ENCODE results near the gene CDCP2. TPM values are rescaled to one million over a fixed set of nuclear protein-coding genes. Genes with fewer than 3 reads are reported as not detected.

CDCP2 gene
- total and polyA plus RNA-seq, 2 donors, result not detected

DNA sequence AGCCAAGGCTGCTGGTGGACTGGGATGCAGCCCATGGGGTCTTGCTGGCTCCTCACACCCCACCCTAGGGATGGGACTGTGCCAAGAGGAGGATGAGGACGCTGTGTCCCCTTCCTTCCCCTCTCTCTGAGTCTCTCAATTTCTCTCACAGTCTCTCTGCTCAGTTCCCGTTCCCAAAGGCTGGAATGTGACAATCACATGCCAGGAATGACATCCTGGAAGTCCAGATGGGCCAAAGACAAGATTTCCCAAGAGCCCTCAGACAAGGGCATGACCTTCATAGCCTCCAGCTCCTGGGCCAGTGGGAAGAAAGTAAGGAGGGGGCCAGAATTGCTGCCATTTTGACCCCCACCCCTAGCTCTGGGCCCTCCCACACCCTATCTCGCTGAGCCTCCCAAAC, 7.6 kb upstream of the CDCP2 start:
- 67% methylated on average over 3 of the region's 3 CpGs for WGBS
- DNase-seq (ENCODE audit: extremely low spot score), result no peak
- Histone ChIP-seq H3K4me1 (ENCODE audit: insufficient read depth) (no peaks in the 10 kb centered on the region), H3K4me3 (ENCODE audit: low read depth, low read length) (no peak overlapping the region), H3K27ac (ENCODE audit: low read depth) (no peak overlapping the region), H3K36me3 (ENCODE audit: insufficient read depth) (no peaks in the 10 kb centered on the region)

DNA sequence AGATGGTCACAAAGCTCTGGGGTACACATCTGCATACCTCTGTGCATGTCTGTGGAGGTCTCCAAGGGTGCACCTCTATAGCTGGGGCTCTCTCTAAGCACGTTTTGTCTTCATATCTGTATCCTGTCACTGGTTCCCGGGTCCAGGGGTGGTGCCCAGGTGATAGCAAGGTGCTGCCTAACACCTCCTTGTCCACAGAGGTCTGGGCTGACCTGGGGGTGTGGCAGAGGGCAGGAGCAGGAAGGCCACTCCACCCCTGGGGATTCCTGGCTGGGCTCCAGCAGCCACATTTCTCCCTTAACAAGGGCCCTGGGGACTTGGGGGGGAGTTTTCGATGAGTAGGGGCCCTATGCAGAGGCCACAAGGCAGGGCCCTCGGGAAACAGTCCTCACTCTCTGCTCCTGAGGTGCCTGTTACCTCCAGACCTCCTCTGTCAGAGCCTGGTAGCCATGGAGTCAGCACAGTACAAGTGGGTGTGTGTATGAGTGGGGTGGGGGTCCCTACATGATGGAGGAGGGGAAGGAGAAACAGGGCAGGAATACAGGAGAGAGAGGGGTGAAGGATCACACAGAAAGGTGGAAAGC, 7.0 kb upstream of the CDCP2 start:
- Histone ChIP-seq H3K4me1 (ENCODE audit: insufficient read depth) (no peaks in the 10 kb centered on the region), H3K36me3 (ENCODE audit: insufficient read depth) (no peaks in the 10 kb centered on the region), H3K4me3 (ENCODE audit: low read depth, low read length) (no peak overlapping the region), H3K27ac (ENCODE audit: low read depth) (no peak overlapping the region)
- DNase-seq (ENCODE audit: extremely low spot score), result no peak
- WGBS, result 83% methylated on average over 4 of the region's 4 CpGs

DNA sequence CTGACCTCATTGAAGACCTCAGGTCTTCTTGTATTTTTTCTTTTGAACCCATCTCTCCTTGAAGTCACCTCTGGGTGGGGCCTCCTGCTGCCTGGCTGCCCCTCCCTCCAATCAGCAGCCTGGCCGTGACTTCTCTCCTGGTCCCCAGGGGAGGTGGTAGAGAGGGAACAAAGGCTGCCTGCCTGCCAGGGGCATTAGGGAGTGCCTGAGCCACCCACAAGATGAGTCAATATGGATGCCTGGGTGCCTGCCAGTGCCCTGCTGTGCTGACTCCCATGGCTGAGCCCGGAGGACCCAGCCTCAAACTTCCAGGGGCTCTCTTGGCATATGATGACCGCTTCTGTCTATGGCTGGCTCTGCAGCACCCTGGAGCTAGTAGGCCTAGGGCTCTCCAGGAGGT, 5.3 kb upstream of the CDCP2 start:
- no peak for DNase-seq (ENCODE audit: extremely low spot score)
- no peaks in the 10 kb centered on the region for H3K36me3 ChIP-seq (ENCODE audit: insufficient read depth)
- 97% methylated on average over 3 of the region's 3 CpGs for WGBS

DNA sequence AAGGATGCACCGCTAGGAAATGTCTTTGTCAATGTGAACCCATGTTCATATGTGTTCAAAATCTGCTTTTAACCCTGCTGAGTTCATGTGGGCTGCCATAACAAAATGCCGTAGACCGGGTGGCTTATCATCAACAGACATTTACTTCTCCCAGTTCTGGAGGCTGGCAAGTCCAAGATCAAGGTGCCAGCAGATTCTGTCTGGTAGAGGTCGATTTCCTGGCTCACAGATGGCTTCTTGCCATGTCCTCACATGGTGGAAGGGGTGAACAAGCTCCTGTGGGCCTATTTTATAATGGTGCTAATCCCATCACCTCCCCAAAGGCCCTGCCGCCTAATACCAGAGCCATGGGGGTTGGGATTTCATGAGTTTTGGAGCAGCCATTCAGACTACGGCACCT, 4.6 kb upstream of the CDCP2 start:
- WGBS, result 84% methylated on average over 6 of the region's 6 CpGs

More for the DNA sequence above, 5.3 kb upstream of the CDCP2 start:
- Histone ChIP-seq H3K27ac (ENCODE audit: low read depth) (no peak overlapping the region), H3K4me3 (ENCODE audit: low read depth, low read length) (no peak overlapping the region), H3K4me1 (ENCODE audit: insufficient read depth) (no peaks in the 10 kb centered on the region)

DNA sequence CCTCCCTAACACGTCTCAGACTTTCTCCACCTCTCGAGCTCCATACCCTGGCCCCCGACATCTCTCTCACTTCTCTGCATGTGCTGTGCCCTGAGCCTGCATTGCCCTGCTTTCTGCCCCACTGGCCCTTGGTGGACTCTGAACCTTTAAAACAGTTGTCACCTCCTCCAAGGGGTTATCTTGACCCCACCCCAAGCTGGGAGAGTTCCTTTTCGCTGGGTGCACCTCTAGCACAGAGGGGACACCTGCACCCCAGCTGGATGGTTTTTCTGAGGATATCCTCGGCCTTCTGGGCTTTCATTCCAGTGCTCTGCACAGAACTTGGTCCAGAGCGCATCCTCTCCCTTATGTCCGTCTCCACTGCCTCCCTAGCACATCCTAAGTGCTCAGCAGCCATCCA, 4.2 kb upstream of the CDCP2 start:
- 88% methylated on average over 7 of the region's 7 CpGs for WGBS
- H3K27ac ChIP-seq (ENCODE audit: low read depth), result no peak overlapping the region
- H3K4me1 ChIP-seq (ENCODE audit: insufficient read depth), result no peaks in the 10 kb centered on the region
- no peaks in the 10 kb centered on the region for H3K36me3 ChIP-seq (ENCODE audit: insufficient read depth)
- no peak for DNase-seq (ENCODE audit: extremely low spot score)
- H3K4me3 ChIP-seq (ENCODE audit: low read depth, low read length), result no peak overlapping the region

More for the DNA sequence above, 4.6 kb upstream of the CDCP2 start:
- H3K27ac ChIP-seq (ENCODE audit: low read depth), result no peak overlapping the region
- DNase-seq (ENCODE audit: extremely low spot score), result no peak
- no peak overlapping the region for H3K4me3 ChIP-seq (ENCODE audit: low read depth, low read length)
- H3K36me3 ChIP-seq (ENCODE audit: insufficient read depth), result no peaks in the 10 kb centered on the region
- no peaks in the 10 kb centered on the region for H3K4me1 ChIP-seq (ENCODE audit: insufficient read depth)

DNA sequence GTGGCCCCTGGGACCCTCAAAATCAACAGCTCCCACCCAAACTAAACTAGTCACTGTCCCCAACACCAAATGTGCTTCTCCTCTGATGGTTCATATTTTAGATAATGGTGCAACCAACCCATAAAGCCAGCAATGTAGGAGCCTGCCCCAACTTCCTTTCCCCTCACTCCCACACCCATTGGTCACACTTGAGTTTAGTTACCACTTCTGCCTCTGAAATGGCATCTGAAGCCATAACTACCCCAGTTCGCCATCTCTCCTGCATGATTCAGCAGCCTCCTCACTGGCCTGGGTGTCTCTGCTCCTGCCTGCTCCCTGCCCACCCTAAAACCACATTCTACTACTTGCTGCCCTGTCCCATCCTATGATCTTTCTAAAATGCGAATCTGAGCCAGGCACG, 3.4 kb upstream of the CDCP2 start:
- no peak overlapping the region for H3K27ac ChIP-seq (ENCODE audit: low read depth)
- DNase-seq (ENCODE audit: extremely low spot score), result no peak
- WGBS, result 90% methylated on average over 3 of the region's 3 CpGs
- no peak overlapping the region for H3K4me3 ChIP-seq (ENCODE audit: low read depth, low read length)
- H3K4me1 ChIP-seq (ENCODE audit: insufficient read depth), result no peaks in the 10 kb centered on the region
- no peaks in the 10 kb centered on the region for H3K36me3 ChIP-seq (ENCODE audit: insufficient read depth)

DNA sequence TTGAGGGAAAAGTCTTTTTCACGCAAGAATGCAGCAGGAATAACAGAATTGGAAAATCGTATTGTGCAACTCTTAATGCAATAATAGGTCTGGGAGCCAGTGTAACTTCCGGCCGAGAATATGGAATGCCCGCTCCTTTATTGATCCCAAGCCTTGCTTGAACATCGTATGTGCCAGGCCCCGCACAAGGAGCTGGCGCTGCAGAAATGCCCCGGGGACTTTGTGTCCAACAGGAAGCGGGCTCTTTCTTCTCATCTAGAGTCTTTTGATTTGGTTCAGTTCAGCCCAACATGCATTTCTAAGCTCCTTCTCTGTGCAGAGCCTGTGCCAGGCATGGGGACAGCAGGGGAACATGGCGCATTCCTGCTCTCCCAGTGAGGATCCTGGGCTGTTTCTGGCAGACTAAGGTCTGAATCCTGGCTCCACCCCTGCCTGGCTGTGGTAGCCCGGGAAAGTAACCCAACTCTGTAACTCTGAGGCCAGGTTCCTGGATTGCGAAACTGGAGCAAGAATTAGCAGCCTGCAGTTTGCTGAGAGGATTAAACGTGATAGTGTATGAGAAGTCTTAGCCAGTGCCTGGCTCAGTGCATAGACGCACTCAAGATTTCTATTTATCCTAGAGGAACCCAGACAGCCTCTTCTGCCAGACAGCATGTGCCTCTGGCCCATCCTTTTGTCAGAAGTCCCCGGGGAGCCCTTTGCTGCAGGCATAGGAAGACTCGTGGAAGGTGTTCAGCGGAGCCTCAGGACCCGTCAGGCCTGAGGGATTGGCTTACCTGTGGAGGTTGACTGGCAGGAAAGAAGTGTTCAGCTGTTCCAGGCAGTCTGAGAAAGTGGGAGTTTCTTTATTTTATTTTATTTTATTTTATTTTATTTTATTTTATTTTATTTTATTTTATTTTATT, 987 bp upstream of the CDCP2 start:
- DNase-seq (ENCODE audit: extremely low spot score), result no peak
- no peak overlapping the region for H3K4me3 ChIP-seq (ENCODE audit: low read depth, low read length)
- WGBS, result 52% methylated on average over 19 of the region's 19 CpGs
- H3K27ac ChIP-seq (ENCODE audit: low read depth), result no peak overlapping the region
- no peaks in the 10 kb centered on the region for H3K4me1 ChIP-seq (ENCODE audit: insufficient read depth)
- no peaks in the 10 kb centered on the region for H3K36me3 ChIP-seq (ENCODE audit: insufficient read depth)

DNA sequence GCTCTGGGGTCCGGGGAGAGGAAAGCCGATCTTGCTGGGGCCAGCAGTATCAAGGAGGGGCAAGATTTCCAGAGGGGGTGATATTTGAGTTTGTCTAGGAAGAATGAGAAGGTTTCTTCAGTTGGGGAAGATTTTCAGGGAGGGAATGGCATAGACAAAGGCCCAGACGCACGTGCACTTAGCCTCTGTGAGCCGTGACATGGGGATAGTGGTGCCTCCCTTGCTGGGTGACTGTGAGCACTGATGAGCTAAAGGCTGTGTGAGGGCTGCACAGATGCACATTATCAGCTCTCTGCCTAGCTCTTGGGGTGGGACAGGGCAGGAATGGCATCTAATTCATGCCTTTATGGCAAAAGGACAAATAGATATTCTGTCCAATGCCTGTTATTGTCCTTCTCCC, 1.8 kb downstream of the CDCP2 start:
- Histone ChIP-seq H3K4me3 (ENCODE audit: low read depth, low read length) (no peak overlapping the region), H3K4me1 (ENCODE audit: insufficient read depth) (no peaks in the 10 kb centered on the region), H3K27ac (ENCODE audit: low read depth) (no peak overlapping the region), H3K36me3 (ENCODE audit: insufficient read depth) (no peaks in the 10 kb centered on the region)
- DNase-seq (ENCODE audit: extremely low spot score), result no peak
- WGBS, result 83% methylated on average over 5 of the region's 5 CpGs

DNA sequence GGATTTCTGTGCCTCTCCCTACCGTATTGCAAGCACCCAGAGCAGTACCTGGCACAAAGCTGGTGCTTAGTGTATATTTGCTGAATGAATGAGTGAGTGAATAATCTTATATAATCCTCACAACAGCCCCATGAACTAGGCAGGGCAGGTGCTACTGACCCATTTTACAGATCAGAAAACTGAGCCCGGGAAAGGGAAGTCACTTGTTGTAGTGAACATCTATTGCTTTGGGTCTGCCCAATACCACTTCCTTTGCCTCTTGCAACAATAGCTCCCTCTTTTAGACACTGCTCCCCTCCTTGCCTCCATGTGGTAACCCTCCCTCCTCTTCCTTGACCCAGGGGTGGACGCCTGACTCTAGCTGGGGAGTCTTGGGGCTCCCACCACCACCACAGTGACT, 3.1 kb downstream of the CDCP2 start:
- 93% methylated on average over 3 of the region's 3 CpGs for WGBS
- no peaks in the 10 kb centered on the region for H3K36me3 ChIP-seq (ENCODE audit: insufficient read depth)
- no peaks in the 10 kb centered on the region for H3K4me1 ChIP-seq (ENCODE audit: insufficient read depth)
- H3K27ac ChIP-seq (ENCODE audit: low read depth), result no peak overlapping the region
- DNase-seq (ENCODE audit: extremely low spot score), result no peak
- no peak overlapping the region for H3K4me3 ChIP-seq (ENCODE audit: low read depth, low read length)

DNA sequence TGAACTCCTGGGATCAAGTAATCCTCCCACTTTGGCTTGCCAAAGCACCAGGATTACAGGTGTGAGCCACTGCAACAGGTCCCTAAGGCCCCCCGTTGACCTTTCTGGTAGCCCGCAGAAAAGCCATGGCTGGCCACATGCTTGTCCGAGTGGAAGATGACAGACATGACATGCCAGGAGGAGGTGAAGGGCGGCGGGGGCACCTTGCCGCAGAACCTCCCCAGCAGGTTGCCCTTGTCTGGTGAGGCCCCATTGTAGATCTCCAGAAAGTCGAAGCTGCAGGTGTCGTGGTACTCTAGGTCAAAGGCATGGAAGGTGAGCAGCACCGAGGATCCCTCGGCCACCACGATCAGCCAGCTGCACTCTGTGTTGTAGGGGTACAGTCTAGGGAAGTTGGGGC, 8.4 kb downstream of the CDCP2 start:
- WGBS, result 96% methylated on average over 11 of the region's 11 CpGs
- Histone ChIP-seq H3K4me1 (ENCODE audit: insufficient read depth) (no peaks in the 10 kb centered on the region), H3K36me3 (ENCODE audit: insufficient read depth) (no peaks in the 10 kb centered on the region), H3K4me3 (ENCODE audit: low read depth, low read length) (no peak overlapping the region), H3K27ac (ENCODE audit: low read depth) (no peak overlapping the region)
- DNase-seq (ENCODE audit: extremely low spot score), result no peak

DNA sequence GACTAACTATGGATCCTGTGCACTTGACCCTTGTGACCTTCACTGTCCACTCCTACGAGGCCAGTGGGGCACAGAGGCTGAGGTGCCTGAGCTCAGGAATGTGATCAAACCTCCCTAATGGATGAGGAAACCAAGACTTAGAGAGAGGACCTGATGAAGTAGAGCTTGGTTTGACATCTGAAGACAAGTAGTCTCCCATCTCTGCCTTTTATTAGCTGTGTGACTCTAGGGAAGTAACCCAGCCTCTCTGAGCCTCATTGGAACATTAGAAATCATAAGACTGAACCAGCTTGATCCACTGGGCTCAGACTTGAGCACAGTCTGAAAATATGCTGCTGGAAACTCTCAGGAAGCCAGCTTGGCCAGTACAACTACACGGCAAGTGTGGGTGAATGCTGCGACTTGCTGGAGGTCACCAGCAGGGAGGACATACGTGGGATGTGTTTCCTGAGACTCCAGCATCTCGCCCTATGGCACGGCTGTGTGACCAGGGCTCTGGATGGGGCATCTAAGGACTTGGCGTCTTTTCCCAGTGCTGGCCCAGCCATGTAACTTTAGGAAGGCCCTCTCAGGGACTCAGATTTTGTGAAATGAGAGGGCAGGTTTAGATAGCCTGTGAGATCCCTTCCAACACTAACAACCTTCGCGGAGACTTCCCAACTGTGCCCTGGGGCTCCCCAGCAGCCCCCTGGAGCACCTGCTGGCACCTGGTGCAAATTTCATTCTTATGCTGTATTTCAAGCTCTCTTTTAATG, 10.5 kb downstream of the CDCP2 start:
- no peak overlapping the region for H3K4me3 ChIP-seq (ENCODE audit: low read depth, low read length)
- H3K27ac ChIP-seq (ENCODE audit: low read depth), result no peak overlapping the region
- DNase-seq (ENCODE audit: extremely low spot score), result no peak
- no peaks in the 10 kb centered on the region for H3K36me3 ChIP-seq (ENCODE audit: insufficient read depth)
- 72% methylated on average over 9 of the region's 9 CpGs for WGBS
- H3K4me1 ChIP-seq (ENCODE audit: insufficient read depth), result no peaks in the 10 kb centered on the region

DNA sequence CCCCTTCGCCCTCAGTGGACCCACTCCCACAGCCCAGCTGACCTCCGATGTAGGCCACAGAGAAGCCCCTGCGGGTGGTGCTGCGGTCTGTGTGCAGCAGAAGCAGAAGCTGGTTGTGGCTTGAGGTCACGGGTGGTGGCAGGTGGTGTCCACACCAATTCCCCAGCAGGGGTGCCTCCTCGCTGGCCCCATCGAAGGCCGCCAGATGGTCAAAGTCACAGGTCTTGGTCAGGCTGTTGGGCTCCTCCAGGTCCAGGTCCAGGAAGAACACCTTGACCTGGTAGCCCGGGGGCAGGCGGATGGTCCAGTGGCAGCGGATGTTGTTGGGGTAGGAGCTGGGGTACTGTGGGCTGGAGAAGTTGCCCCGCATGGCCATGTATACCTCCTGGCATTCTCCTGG, 13.1 kb downstream of the CDCP2 start:
- WGBS, result 99% methylated on average over 12 of the region's 12 CpGs
- H3K4me3 ChIP-seq (ENCODE audit: low read depth, low read length), result no peak overlapping the region
- no peaks in the 10 kb centered on the region for H3K4me1 ChIP-seq (ENCODE audit: insufficient read depth)
- no peak overlapping the region for H3K27ac ChIP-seq (ENCODE audit: low read depth)
- DNase-seq (ENCODE audit: extremely low spot score), result no peak
- H3K36me3 ChIP-seq (ENCODE audit: insufficient read depth), result no peaks in the 10 kb centered on the region

DNA sequence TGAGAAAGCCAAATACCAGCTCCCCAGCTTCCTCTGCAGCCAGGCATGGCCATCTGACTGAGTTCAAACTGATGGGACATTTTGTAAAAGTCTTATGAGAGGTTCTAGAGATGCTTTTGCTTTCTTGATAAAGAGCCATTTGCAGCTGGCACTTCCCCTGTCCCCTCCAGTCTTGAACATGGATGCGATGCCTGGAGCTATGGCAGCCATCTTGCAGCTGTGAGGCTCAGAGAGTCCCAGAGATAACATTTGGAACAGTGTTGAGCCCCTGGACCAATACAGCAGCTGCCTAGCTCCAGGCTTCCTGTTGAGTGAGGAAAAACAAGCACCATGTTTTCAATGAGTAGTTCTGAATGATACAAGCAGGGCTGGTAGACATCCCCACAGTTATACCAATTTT, 13.8 kb downstream of the CDCP2 start:
- H3K4me3 ChIP-seq (ENCODE audit: low read depth, low read length), result no peak overlapping the region
- WGBS, result 95% methylated on average over 1 of the region's 1 CpG
- DNase-seq (ENCODE audit: extremely low spot score), result no peak

More for the DNA sequence above, 13.8 kb downstream of the CDCP2 start:
- no peaks in the 10 kb centered on the region for H3K4me1 ChIP-seq (ENCODE audit: insufficient read depth)
- H3K36me3 ChIP-seq (ENCODE audit: insufficient read depth), result no peaks in the 10 kb centered on the region
- no peak overlapping the region for H3K27ac ChIP-seq (ENCODE audit: low read depth)

All from urinary bladder (tissue), 4 donors.